Stomach (tissue), 4 donors: ENCODE results near the gene ATXN2L.

Experiments
- CTCF ChIP-seq, 7 experiments: fragments of 450-650 bp in 4 of 7; fragments of 200-600 bp in 3 of 7; sonication (generic) in 3 of 7; IDR thresholded peaks; one replicate each; pipeline ENCODE4 v1.5.1; 2016 to 2019; ENCODE audit warnings: antibody characterized with exemption in 7 of 7, control low read depth in 2 of 7, mild to moderate bottlenecking in 1 of 7
- EP300 ChIP-seq: sonication (generic); formaldehyde crosslinking; IDR thresholded peaks from one replicate; pipeline ENCODE4 v1.6.1; 2017; ENCODE audit warnings: antibody characterized with exemption
- POLR2AphosphoS5 ChIP-seq, 3 donors: sonication (generic); formaldehyde crosslinking; IDR thresholded peaks; one replicate each; pipeline ENCODE4 v1.6.1; 2016; ENCODE audit warnings: antibody characterized with exemption in 3 of 3

GRCh38 chr16:28879841-28880588, 57.2 kb downstream of the ATXN2L start:
- TF ChIP-seq EP300 (no peak), POLR2AphosphoS5 (IDR thresholded peaks at IDR 0.05) (peak in 1 of 3 donors; percentile 7), CTCF (IDR thresholded peaks at IDR 0.05) (peak in 3 of 7 experiments; percentile 10 to 43 (median 11))
